Testis (tissue), 3 donors: ENCODE measurements around the gene NXPH4. TPM values are rescaled to one million over a fixed set of nuclear protein-coding genes. Genes with fewer than 3 reads are reported as not detected.

Experiments
- DNase-seq: peaks from one replicate; pipeline ENCODE4 v3.0.0-alpha.2; 2019
- H3K27ac ChIP-seq, 2 donors: fragments of 200-600 bp; sonication (generic); one replicate each; pipeline ENCODE4 v1.5.1; 2019
- H3K27me3 ChIP-seq: fragments of 200-600 bp; sonication (generic); one replicate; pipeline ENCODE4 v1.5.1; 2019
- H3K36me3 ChIP-seq: fragments of 200-600 bp; sonication (generic); one replicate; pipeline ENCODE4 v1.5.1; 2017; ENCODE audit warnings: low read depth; ENCODE audit errors: missing control alignments
- H3K4me1 ChIP-seq: fragments of 200-600 bp; sonication (generic); one replicate; pipeline ENCODE4 v1.5.1; 2019
- H3K4me3 ChIP-seq, 2 donors: fragments of 200-600 bp; sonication (generic); one replicate each; pipeline ENCODE4 v1.5.1; 2017 to 2019
- H3K9me3 ChIP-seq: fragments of 200-600 bp; sonication (generic); one replicate; pipeline ENCODE4 v1.5.1; 2017
- CTCF ChIP-seq, 3 experiments: fragments of 450-650 bp in 2 of 3; fragments of 200-600 bp in 1 of 3; sonication (generic) in 1 of 3; IDR thresholded peaks; one replicate each; pipeline ENCODE4 v1.5.1; 2016 to 2019; ENCODE audit warnings: antibody characterized with exemption in 3 of 3, mild to moderate bottlenecking in 2 of 3, moderate library complexity in 1 of 3
- POLR2A ChIP-seq: fragments of 450-650 bp; IDR thresholded peaks from one replicate; pipeline ENCODE4 v1.6.1; 2017; ENCODE audit warnings: antibody characterized with exemption, mild to moderate bottlenecking, moderate library complexity
- WGBS, 2 donors: methylation state at CpG; one replicate each; pipeline ENCODE4 v1.1.5; 2018; 5-methylcytosine and 5-hydroxymethylcytosine counted together
- intact Hi-C: fragments of 100-400 bp; cut with DNase I; formaldehyde crosslinking; loops from one replicate; pipeline ENCODE4 v1.15.1; 2023; ENCODE audit warnings: low total_unique reads
- polyA plus RNA-seq: library from polyadenylated mRNA; stranded (reverse); fragments of 350-450 nt; fragmentation: Illumina TruSeq; extraction: RNeasy Lipid Tissue Mini Kit (QIAGEN cat#74804); gene quantifications from one replicate; pipeline ENCODE4 v1.2.3, GENCODE V29; 2014; ENCODE audit warnings: low read depth, low replicate concordance; ENCODE audit not compliant: insufficient read depth
- total RNA-seq, 2 donors: library from RNA; depleted of rRNA; stranded (reverse); fragments of >200 nt; gene quantifications; one replicate each; pipeline ENCODE4 v1.2.3, GENCODE V29; 2016

The NXPH4 gene
- total and polyA plus RNA-seq, 3 donors from 2014 or later, result 1.8 to 7.7 (median 7.5) TPM

GRCh38 chr12:57207731-57208630 is 8.6 kb upstream of the NXPH4 start:
- no peak overlapping the region for H3K4me3 ChIP-seq
- H3K9me3 ChIP-seq, result no peaks in the 10 kb centered on the region
- WGBS, 2 donors, result 90 to 91% methylated on average over 20 to 29 of the region's 29 CpGs
- no peak for TF ChIP-seq CTCF (IDR thresholded peaks at IDR 0.05)
- no peaks in the 10 kb centered on the region for H3K36me3 ChIP-seq
- intact Hi-C loops, result no loop called here
- no peak for DNase-seq
- H3K4me1 ChIP-seq, result peaks cover 6% of the 10 kb centered on the region
- H3K27me3 ChIP-seq, result no peaks in the 10 kb centered on the region
- H3K27ac ChIP-seq, result no peak overlapping the region

GRCh38 chr12:57208631-57209282 is 7.8 kb upstream of the NXPH4 start:
- no peak overlapping the region for H3K27ac ChIP-seq
- WGBS, 2 donors, result 61 to 73% methylated on average over 18 to 19 of the region's 22 CpGs
- intact Hi-C loops, result no loop called here

GRCh38 chr12:57209916-57210315 is 6.7 kb upstream of the NXPH4 start:
- no peak for TF ChIP-seq CTCF (IDR thresholded peaks at IDR 0.05)
- no peak for TF ChIP-seq POLR2A
- no peak for DNase-seq
- H3K4me3 ChIP-seq, result no peak overlapping the region
- no peaks in the 10 kb centered on the region for H3K36me3 ChIP-seq
- intact Hi-C loops, result no loop called here
- no peak overlapping the region for H3K27ac ChIP-seq
- no peaks in the 10 kb centered on the region for H3K9me3 ChIP-seq
- H3K27me3 ChIP-seq, result no peaks in the 10 kb centered on the region
- peaks cover 12% of the 10 kb centered on the region for H3K4me1 ChIP-seq
- WGBS, 2 donors, result 91 to 92% methylated on average over 6 to 8 of the region's 8 CpGs

More at GRCh38 chr12:57208631-57209282, 7.8 kb upstream of the NXPH4 start:
- TF ChIP-seq CTCF (IDR thresholded peaks at IDR 0.05), result no peak
- TF ChIP-seq POLR2A, result no peak
- Histone ChIP-seq H3K9me3 (no peaks in the 10 kb centered on the region), H3K4me3 (no peak overlapping the region), H3K4me1 (peaks cover 11% of the 10 kb centered on the region), H3K27me3 (no peaks in the 10 kb centered on the region), H3K36me3 (no peaks in the 10 kb centered on the region)
- DNase-seq, result no peak

GRCh38 chr12:57210461-57210860 is 6.1 kb upstream of the NXPH4 start:
- peaks cover 12% of the 10 kb centered on the region for H3K4me1 ChIP-seq
- H3K4me3 ChIP-seq, result no peak overlapping the region
- H3K27me3 ChIP-seq, result no peaks in the 10 kb centered on the region
- intact Hi-C loops, result no loop called here
- H3K9me3 ChIP-seq, result no peaks in the 10 kb centered on the region
- H3K27ac ChIP-seq, result no peak overlapping the region
- 91 to 96% methylated on average over 12 to 14 of the region's 15 CpGs for WGBS, 2 donors
- DNase-seq, result no peak
- no peaks in the 10 kb centered on the region for H3K36me3 ChIP-seq
- no peak for TF ChIP-seq POLR2A

GRCh38 chr12:57210926-57211692 is 5.5 kb upstream of the NXPH4 start:
- intact Hi-C loops, result no loop called here
- Histone ChIP-seq H3K4me3 (no peak overlapping the region), H3K36me3 (no peaks in the 10 kb centered on the region)

More at GRCh38 chr12:57210926-57211692, 5.5 kb upstream of the NXPH4 start:
- H3K9me3 ChIP-seq, result no peaks in the 10 kb centered on the region
- DNase-seq, result no peak
- no peak overlapping the region for H3K27ac ChIP-seq
- H3K4me1 ChIP-seq, result peaks cover 14% of the 10 kb centered on the region
- WGBS, 2 donors, result 81 to 90% methylated on average over 10 to 16 of the region's 16 CpGs
- no peaks in the 10 kb centered on the region for H3K27me3 ChIP-seq
- TF ChIP-seq POLR2A (no peak), CTCF (IDR thresholded peaks at IDR 0.05) (no peak)
